Gastrocnemius medialis (tissue), 4 donors: ENCODE measurements around the gene STK39.

Experiments used
- CTCF ChIP-seq, 5 experiments: fragments of 450-650 bp in 3 of 5; fragments of 200-600 bp in 2 of 5; sonication (generic) in 2 of 5; IDR thresholded peaks in 4 of 5; conservative IDR thresholded peaks in 1 of 5; 1 replicate in 4 of 5; 2 replicates in 1 of 5; pipeline ENCODE4 v1.5.1; 2016 to 2019; ENCODE audit warnings: antibody characterized with exemption in 5 of 5, mild to moderate bottlenecking in 3 of 5, moderate library complexity in 3 of 5
- POLR2A ChIP-seq, 2 donors: fragments of 450-650 bp; IDR thresholded peaks; one replicate each; pipeline ENCODE4 v1.6.1; 2017; ENCODE audit warnings: antibody characterized with exemption in 2 of 2, mild to moderate bottlenecking in 2 of 2, moderate library complexity in 2 of 2

DNA sequence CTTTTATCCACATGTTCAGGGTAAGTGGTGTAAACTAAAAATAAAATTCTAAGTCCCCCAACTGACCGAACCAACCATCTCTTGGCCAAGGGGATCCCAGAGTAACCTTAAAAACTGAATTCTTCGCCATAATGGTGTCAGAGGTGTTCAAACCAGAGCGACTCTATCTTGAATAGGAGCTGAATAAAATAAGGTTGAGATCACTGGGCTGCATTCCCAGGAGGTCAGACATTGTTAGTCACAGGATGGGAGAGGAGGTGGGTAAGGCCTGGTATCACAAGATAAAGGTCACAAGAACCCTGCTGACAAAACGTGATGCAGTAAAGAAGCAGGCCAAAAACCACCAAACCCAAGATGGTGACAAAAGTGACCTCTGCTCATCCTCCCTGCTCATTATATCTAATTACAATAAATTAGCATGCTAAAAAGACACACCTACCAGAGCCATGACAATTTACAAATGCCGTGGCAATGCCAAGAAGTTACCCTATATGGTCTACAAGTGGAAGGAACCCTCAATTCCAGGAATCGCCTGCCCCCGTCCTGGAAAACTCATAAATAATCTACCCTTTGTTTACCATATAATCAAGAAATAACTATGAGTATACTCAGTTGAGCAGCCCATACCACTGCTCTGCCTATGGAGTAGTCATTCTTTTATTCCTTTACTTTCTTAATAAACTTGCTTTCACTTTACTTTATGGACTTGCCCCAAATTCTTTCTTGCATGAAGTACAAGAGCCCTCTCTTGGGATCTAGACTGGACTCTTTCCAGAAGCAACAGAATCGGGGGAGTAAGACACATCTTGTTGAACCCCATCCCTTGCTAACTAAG lies 302.4 kb downstream of the STK39 start:
- no peak for TF ChIP-seq CTCF (IDR thresholded peaks at IDR 0.05 in 4 of 5, conservative IDR thresholded peaks at IDR 0.05 in 1 of 5)
- TF ChIP-seq POLR2A (IDR thresholded peaks at IDR 0.05), result no peak
